GM19372 (cell line): Measurements from ENCODE around the gene HSPA12B.

Experiments used
- ATAC-seq: cut with Tn5 transposase; IDR thresholded peaks from one replicate; pipeline ENCODE4 v1.9.1; 2021; ENCODE audit warnings: mild to moderate bottlenecking, low read depth, moderate library complexity; ENCODE audit not compliant: unreplicated experiment

The HSPA12B gene

GRCh38 chr20:3800256-3800877, 67.9 kb downstream of the HSPA12B start:
- no peak for ATAC-seq

- ATAC-seq: no peak
These were observed 68.4 kb downstream of the HSPA12B start for GRCh38 chr20:3800878-3801260.

DNA sequence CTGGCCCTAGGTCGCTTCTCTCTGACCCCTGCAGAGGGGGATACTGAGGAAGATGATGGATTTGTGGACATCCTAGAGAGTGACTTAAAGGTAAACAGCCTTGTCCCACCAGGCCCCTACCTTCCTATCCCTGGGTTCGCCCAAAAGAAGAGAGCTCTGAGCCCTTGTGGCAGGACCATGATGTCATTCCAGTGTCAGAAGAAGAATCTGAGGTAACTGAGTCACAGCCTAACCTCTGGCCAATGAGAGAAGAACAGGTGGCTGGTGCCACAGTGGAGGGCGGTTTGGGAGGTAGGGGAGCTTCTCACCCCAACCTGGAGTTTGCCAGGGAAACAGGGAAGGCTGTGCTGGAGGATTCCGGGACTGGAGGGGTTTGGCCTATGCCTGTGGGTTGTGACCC, 68.8 kb downstream of the HSPA12B start:
- no peak for ATAC-seq

DNA sequence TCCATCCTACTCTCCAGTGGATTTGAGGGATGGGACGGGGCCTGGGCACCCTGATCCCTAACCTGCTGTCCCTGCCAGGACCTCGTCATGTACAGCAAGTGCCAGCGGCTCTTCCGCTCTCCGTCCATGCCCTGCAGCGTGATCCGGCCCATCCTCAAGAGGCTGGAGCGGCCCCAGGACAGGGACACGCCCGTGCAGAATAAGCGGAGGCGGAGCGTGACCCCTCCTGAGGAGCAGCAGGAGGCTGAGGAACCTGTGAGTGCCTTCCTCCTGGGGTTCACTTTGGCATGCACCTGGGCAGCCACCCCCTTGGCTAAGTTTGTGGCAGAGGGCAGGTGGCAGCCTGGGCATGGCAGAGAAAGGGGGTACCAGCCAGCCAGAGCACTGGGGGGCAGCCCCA, 69.4 kb downstream of the HSPA12B start:
- ATAC-seq: no peak
